Endothelial cell of umbilical vein (primary cell): ENCODE data around the gene ADAMTS17. TPM values are rescaled to one million over a fixed set of nuclear protein-coding genes. Genes with fewer than 3 reads are reported as not detected.

Source experiments
- BruUV-seq: library from RNA; stranded (reverse); fragments of 400-500 nt; replicated peaks from 2 replicates; lab custom pipeline; 2021; lab: Mats Ljungman, UMichigan
- CTCF ChIA-PET: fragments of 300-600, 350-600 bp; sonication (Branson Sonifier 250); formaldehyde crosslinking; loops from one replicate; lab custom pipeline; 2021; ENCODE audit warnings: antibody characterized with exemption, inconsistent platforms; lab: Charles Lee
- POLR2A ChIA-PET: fragments of 300-600, 350-600 bp; sonication (Branson Sonifier 250); formaldehyde crosslinking; loops from one replicate; lab custom pipeline; 2021; ENCODE audit warnings: antibody characterized with exemption, inconsistent platforms; lab: Charles Lee
- DNase-seq: peaks from one replicate; pipeline ENCODE4 v3.0.0-alpha.2; 2011; ENCODE audit warnings: low read depth, low spot score
- FAIRE-seq: peaks from 2 replicates; lab custom pipeline; 2011; peaks lifted over from hg19 to GRCh38; lab: Jason Lieb, UNC
- H2AFZ ChIP-seq: 2 replicates; pipeline ENCODE4 v1.6.0; 2012; ENCODE audit warnings: low read depth, low read length, control low read depth, inconsistent platforms
- H3K27ac ChIP-seq: 2 replicates; pipeline ENCODE4 v1.5.1; 2011; ENCODE audit warnings: low read depth, mild to moderate bottlenecking, control low read depth, low read length, moderate library complexity; ENCODE audit not compliant: insufficient read depth
- H3K27me3 ChIP-seq, 2 experiments: 2 replicates each; pipeline versions ENCODE4 v1.6.0 to v1.6.1; 2011; ENCODE audit warnings: low read length in 2 of 2, mixed read lengths in 1 of 2; ENCODE audit not compliant: control insufficient read depth in 2 of 2, insufficient read depth in 2 of 2
- H3K36me3 ChIP-seq, 2 experiments: 2 replicates in 1 of 2; 3 replicates in 1 of 2; pipeline ENCODE4 v1.5.1; 2011; ENCODE audit warnings: low read length in 2 of 2, mild to moderate bottlenecking in 1 of 2, moderate library complexity in 1 of 2; ENCODE audit not compliant: control insufficient read depth in 2 of 2, insufficient read depth in 2 of 2; ENCODE audit errors: extremely low read depth in 1 of 2
- H3K4me1 ChIP-seq: 3 replicates; pipeline ENCODE4 v1.5.1; 2011; ENCODE audit warnings: mild to moderate bottlenecking, low read length; ENCODE audit not compliant: control insufficient read depth, insufficient read depth; ENCODE audit errors: extremely low read depth
- H3K4me2 ChIP-seq: 2 replicates; pipeline ENCODE4 v1.6.1; 2011; ENCODE audit warnings: low read length, control low read depth, mixed read lengths; ENCODE audit not compliant: insufficient read depth
- H3K4me3 ChIP-seq, 3 experiments: fragments of 200-600 bp in 1 of 3; sonication (generic), shearing (Covaris generic) in 1 of 3; replicated peaks in 1 of 3; 2 replicates each; pipeline ENCODE4 v1.5.1; 2011 to 2016; ENCODE audit warnings: control low read depth in 3 of 3, low read length in 3 of 3, mild to moderate bottlenecking in 2 of 3, inconsistent platforms in 1 of 3, low read depth in 1 of 3, moderate library complexity in 1 of 3; ENCODE audit not compliant: insufficient read depth in 1 of 3
- H3K79me2 ChIP-seq: 2 replicates; pipeline ENCODE4 v1.6.0; 2012; ENCODE audit warnings: low read length, inconsistent platforms; ENCODE audit not compliant: control insufficient read depth, insufficient read depth
- H3K9ac ChIP-seq: replicated peaks from 2 replicates; pipeline ENCODE3; 2011; ENCODE audit warnings: low read length, control low read depth; ENCODE audit not compliant: insufficient read depth; ENCODE audit errors: extremely low read depth
- H3K9me1 ChIP-seq: replicated peaks from 3 replicates; pipeline ENCODE4 v1.6.0; 2011; ENCODE audit warnings: mild to moderate bottlenecking, low read length; ENCODE audit not compliant: control insufficient read depth, insufficient read depth; ENCODE audit errors: extremely low read depth
- H3K9me3 ChIP-seq: replicated peaks from 2 replicates; pipeline ENCODE4 v1.5.1; 2012; ENCODE audit warnings: low read length, inconsistent platforms; ENCODE audit not compliant: control insufficient read depth, insufficient read depth
- H4K20me1 ChIP-seq: replicated peaks from 2 replicates; pipeline ENCODE3; 2011; ENCODE audit warnings: mild to moderate bottlenecking, low read length; ENCODE audit not compliant: control insufficient read depth, insufficient read depth; ENCODE audit errors: extremely low read depth
- EZH2 ChIP-seq: IDR thresholded peaks from 2 replicates; pipeline ENCODE4 v1.6.1; 2012; ENCODE audit warnings: borderline replicate concordance, low read depth, mild to moderate bottlenecking, moderate library complexity, low read length, inconsistent platforms; ENCODE audit not compliant: severe bottlenecking
- FOS ChIP-seq: IDR thresholded peaks from 2 replicates; pipeline ENCODE4 v1.6.1; 2011; ENCODE audit warnings: mild to moderate bottlenecking, low read length, moderate library complexity, borderline replicate concordance; ENCODE audit not compliant: insufficient read depth
- GATA2 ChIP-seq: IDR thresholded peaks from 2 replicates; pipeline ENCODE4 v1.7.0; 2011; ENCODE audit warnings: low read depth, mild to moderate bottlenecking, moderate library complexity, mixed read lengths, low read length; ENCODE audit not compliant: insufficient read length, insufficient read depth
- JUN ChIP-seq: IDR thresholded peaks from 2 replicates; pipeline ENCODE4 v1.6.1; 2011; ENCODE audit warnings: borderline replicate concordance, low read depth; ENCODE audit not compliant: insufficient read length, insufficient read depth
- MYC ChIP-seq: IDR thresholded peaks from one replicate; pipeline ENCODE4 v1.6.1; 2011; ENCODE audit warnings: mild to moderate bottlenecking, low read depth, low read length
- POLR2A ChIP-seq: IDR thresholded peaks from 2 replicates; pipeline ENCODE4 v1.6.1; 2012; ENCODE audit warnings: low read depth, mild to moderate bottlenecking, control low read depth, low read length
- POLR2AphosphoS5 ChIP-seq: IDR thresholded peaks from 2 replicates; pipeline ENCODE4 v1.6.1; 2012; ENCODE audit warnings: low read depth, mild to moderate bottlenecking, control low read depth, low read length, moderate library complexity; ENCODE audit not compliant: insufficient read depth
- dilution Hi-C: fragments of 300-500 bp; cut with MboI; formaldehyde crosslinking; loops from one replicate; pipeline ENCODE4 v1.15.0; 2019; ENCODE audit warnings: low sequenced_read_pairs; ENCODE audit not compliant: extremely low pct_ligation_motif_present
- intact Hi-C: fragments of 100-400 bp; cut with micrococcal nuclease; formaldehyde crosslinking; loops from one replicate; pipeline ENCODE4 v1.10.0; 2022
- polyA plus RNA-seq, 4 experiments: library from polyadenylated mRNA; depleted of rRNA in 3 of 4; stranded (reverse) in 3 of 4; unstranded in 1 of 4; fragments of >200 nt; gene quantifications; 2 replicates each; pipeline versions ENCODE4 v1.2.1 to v1.2.3, GENCODE V29; 2011 to 2012; ENCODE audit warnings: missing spikeins in 1 of 4
- total RNA-seq: library from RNA; stranded (reverse); gene quantifications from 2 replicates; pipeline ENCODE4 v1.2.3, GENCODE V29; 2021
- TF ChIP-seq, protein P1 (sequence below): IDR thresholded peaks from 2 replicates; pipeline ENCODE4 v1.6.1; 2011; ENCODE audit not compliant: insufficient read depth, insufficient read length
- TF ChIP-seq, protein P2 (sequence below), 2 donors: IDR thresholded peaks; 1 replicate in 1 of 2; 2 replicates in 1 of 2; pipeline ENCODE4 v1.5.1; 2011; ENCODE audit warnings: low read length in 2 of 2, mild to moderate bottlenecking in 2 of 2, moderate library complexity in 2 of 2, control low read depth in 1 of 2, inconsistent platforms in 1 of 2, low read depth in 1 of 2; ENCODE audit not compliant: insufficient read depth in 1 of 2; ENCODE audit errors: extremely low read depth in 1 of 2

ADAMTS17 gene
- total and polyA plus RNA-seq, 2 donors (not counting 3 experiments of a cell fraction or from before 2014, with no cell fraction given): 0.12 TPM; not detected in 1

DNA sequence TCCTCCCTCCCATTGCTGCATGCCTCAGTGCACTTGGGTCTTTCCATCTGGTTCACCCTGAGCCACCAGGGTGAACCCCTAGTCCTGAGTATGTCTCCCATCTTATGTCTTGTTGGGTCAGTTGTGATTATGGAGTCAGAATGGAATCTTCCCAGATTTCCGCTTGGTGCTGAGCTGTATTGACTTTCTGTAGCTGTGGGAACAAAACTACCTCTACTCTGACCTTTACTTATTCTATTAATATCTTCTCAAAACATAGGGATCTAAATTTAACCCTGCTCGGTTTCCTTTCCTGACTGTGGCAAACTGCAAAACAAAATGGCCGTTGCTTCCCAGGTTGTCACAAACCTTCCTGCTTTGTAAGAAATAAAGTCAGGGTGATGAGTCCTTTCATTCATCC, 312.7 kb downstream of the ADAMTS17 start:
- Histone ChIP-seq H3K36me3 (no peaks in the 10 kb centered on the region), H3K4me1 (no peaks in the 10 kb centered on the region), H3K9ac (no peak overlapping the region), H3K4me2 (no peak overlapping the region), H3K4me3 (no peak overlapping the region), H3K9me3 (no peaks in the 10 kb centered on the region), H3K79me2 (no peaks in the 10 kb centered on the region), H3K27me3 (no peaks in the 10 kb centered on the region), H3K9me1 (no peaks in the 10 kb centered on the region), H3K27ac (no peak overlapping the region), H4K20me1 (no peaks in the 10 kb centered on the region), H2AFZ (no peak overlapping the region)
- POLR2A ChIA-PET: no interaction called here
- DNase-seq: no peak
- TF ChIP-seq POLR2A (no peak), EZH2 (no peak)
- TF ChIP-seq, protein P1, sequence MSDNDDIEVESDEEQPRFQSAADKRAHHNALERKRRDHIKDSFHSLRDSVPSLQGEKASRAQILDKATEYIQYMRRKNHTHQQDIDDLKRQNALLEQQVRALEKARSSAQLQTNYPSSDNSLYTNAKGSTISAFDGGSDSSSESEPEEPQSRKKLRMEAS: no peak
- intact Hi-C loops: no loop called here
- no peak for FAIRE-seq
- no TSS peak for BruUV-seq
- CTCF ChIA-PET: no interaction called here
- dilution Hi-C loops: no loop called here

DNA sequence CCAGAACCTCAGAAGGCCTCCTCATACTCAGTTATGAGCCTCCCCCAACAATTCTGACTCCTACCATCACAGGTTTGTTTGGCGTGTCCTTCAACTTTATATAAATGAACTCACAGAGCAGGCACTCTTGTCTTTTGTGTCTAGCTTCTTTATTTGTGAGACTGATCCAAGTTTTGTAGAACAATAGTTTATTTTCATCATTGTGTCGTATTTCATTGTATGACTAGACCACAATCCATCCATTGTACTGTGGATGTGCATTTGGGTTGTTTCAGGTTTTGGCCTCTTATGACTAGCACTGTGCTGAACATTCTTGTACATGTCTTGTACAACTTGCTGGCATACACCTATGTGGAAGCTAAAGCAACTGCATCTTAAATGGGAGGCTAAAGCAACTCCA, 315.7 kb downstream of the ADAMTS17 start:
- H3K4me1 ChIP-seq: no peaks in the 10 kb centered on the region
- intact Hi-C loops: no loop called here
- H3K9ac ChIP-seq: no peak overlapping the region
- H2AFZ ChIP-seq: no peak overlapping the region
- DNase-seq (no peak), FAIRE-seq (no peak)
- no peak overlapping the region for H3K4me3 ChIP-seq
- TF ChIP-seq POLR2A: no peak
- no peak for TF ChIP-seq JUN
- no peak for TF ChIP-seq EZH2
- no peak for TF ChIP-seq FOS
- TF ChIP-seq GATA2: no peak
- TF ChIP-seq MYC: no peak
- TF ChIP-seq, protein P2, sequence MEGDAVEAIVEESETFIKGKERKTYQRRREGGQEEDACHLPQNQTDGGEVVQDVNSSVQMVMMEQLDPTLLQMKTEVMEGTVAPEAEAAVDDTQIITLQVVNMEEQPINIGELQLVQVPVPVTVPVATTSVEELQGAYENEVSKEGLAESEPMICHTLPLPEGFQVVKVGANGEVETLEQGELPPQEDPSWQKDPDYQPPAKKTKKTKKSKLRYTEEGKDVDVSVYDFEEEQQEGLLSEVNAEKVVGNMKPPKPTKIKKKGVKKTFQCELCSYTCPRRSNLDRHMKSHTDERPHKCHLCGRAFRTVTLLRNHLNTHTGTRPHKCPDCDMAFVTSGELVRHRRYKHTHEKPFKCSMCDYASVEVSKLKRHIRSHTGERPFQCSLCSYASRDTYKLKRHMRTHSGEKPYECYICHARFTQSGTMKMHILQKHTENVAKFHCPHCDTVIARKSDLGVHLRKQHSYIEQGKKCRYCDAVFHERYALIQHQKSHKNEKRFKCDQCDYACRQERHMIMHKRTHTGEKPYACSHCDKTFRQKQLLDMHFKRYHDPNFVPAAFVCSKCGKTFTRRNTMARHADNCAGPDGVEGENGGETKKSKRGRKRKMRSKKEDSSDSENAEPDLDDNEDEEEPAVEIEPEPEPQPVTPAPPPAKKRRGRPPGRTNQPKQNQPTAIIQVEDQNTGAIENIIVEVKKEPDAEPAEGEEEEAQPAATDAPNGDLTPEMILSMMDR (IDR thresholded peaks at IDR 0.05; ENCODE audit: extremely low read depth in 1 of 2, insufficient read depth in 1 of 2, low read depth in 1 of 2, low read length in 2 of 2): no peak
- TF ChIP-seq, protein P1: no peak
- TF ChIP-seq POLR2AphosphoS5: no peak
- BruUV-seq: no TSS peak
- H3K9me3 ChIP-seq: no peaks in the 10 kb centered on the region
- no peaks in the 10 kb centered on the region for H3K36me3 ChIP-seq
- H4K20me1 ChIP-seq: no peaks in the 10 kb centered on the region
- H3K27ac ChIP-seq: no peak overlapping the region
- H3K79me2 ChIP-seq: no peaks in the 10 kb centered on the region
- H3K4me2 ChIP-seq: no peak overlapping the region
- dilution Hi-C loops: no loop called here
- no peaks in the 10 kb centered on the region for H3K27me3 ChIP-seq
- POLR2A ChIA-PET: no interaction called here
- CTCF ChIA-PET: no interaction called here
- H3K9me1 ChIP-seq: no peaks in the 10 kb centered on the region
